Measurements from ENCODE around the gene CHRNA1. TPM values are rescaled to one million over a fixed set of nuclear protein-coding genes. Genes with fewer than 3 reads are reported as not detected.
A peak's percentile ranks its signal among the peaks of the same experiment; 100 is the strongest.

Gene CHRNA1
- total RNA-seq, 1 donor from 2014 or later: 0.24 TPM

DNA sequence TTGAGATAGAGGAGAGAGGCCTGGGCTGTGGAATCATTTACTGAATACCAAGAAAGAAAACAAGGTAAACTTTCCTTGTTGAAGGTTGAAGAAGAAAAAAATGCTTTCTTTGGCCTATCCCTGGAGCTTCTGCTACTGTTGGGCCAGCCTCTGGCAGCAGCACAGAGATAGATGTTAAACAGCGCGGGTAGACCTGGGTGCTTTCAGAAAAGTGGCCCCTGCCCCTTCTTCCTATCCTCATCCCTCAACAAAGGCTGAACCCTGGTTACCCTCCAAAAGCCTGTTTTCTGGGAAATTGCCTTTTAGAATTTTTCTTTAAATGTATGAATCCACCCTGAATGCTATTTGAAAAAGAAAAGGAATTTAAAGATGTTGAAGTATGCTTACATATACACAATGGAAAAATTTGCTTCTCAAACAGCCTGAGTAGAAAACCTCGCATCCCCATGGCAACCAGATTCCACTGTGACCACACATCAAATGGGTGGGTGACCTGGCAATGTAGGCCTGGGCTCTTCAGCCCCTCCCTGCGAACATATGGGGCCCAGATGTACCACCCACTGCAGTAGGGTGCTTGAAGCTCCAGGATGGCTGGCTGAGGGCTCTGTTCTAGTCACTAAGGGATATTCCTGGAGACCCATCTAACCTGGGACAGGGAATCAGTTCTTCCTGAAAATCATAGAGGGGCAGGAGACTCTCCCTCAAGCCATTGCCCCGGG, 23.4 kb upstream of the CHRNA1 start:
- peak overlapping the region; percentile 99 for H3K27ac Mint-ChIP-seq (ENCODE audit: unreplicated experiment)
- TF ChIP-seq, protein P1, sequence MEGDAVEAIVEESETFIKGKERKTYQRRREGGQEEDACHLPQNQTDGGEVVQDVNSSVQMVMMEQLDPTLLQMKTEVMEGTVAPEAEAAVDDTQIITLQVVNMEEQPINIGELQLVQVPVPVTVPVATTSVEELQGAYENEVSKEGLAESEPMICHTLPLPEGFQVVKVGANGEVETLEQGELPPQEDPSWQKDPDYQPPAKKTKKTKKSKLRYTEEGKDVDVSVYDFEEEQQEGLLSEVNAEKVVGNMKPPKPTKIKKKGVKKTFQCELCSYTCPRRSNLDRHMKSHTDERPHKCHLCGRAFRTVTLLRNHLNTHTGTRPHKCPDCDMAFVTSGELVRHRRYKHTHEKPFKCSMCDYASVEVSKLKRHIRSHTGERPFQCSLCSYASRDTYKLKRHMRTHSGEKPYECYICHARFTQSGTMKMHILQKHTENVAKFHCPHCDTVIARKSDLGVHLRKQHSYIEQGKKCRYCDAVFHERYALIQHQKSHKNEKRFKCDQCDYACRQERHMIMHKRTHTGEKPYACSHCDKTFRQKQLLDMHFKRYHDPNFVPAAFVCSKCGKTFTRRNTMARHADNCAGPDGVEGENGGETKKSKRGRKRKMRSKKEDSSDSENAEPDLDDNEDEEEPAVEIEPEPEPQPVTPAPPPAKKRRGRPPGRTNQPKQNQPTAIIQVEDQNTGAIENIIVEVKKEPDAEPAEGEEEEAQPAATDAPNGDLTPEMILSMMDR (IDR thresholded peaks at IDR 0.05): no peak
- H3K4me1 Mint-ChIP-seq (ENCODE audit: unreplicated experiment): peaks cover 73% of the 10 kb centered on the region

DNA sequence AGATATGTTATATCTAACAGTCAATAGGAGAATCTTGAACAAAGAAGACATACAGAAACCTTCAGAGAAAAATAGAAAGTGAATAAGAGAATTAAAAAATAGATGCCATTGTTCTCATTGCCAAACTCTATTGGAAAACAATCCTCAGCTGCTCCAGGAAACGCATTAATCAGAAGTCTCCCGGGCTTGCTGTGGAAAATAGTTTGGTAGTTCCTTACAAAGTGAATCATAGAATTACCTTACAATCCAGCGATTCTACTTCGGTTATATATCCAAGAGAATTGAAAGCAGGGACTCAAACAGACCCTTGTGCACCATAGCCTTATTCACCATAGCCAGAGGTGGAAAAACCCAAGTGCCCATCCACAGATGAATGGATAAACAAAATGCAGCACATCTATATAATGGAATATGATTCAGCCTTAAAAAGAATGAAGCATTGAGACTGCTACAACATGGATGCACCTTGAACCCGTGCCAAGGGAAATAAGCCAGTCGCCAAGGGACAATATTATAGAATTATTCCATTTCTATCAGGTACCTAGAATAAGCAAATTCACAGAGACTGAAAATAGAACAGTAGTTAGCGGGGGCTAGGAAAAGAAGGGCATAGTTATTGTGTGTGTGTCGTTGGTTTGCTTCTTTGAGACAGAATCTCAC, 21.9 kb upstream of the CHRNA1 start:
- H3K4me1 Mint-ChIP-seq (ENCODE audit: unreplicated experiment): peaks cover 71% of the 10 kb centered on the region
- TF ChIP-seq, protein P1 (IDR thresholded peaks at IDR 0.05): no peak
- DNase-seq (ENCODE audit: extremely low spot score, unreplicated experiment): no peak

More for the DNA sequence above, 23.4 kb upstream of the CHRNA1 start:
- Mint-ChIP-seq H3K9me3 (ENCODE audit: unreplicated experiment) (no peaks in the 10 kb centered on the region), H3K4me3 (ENCODE audit: unreplicated experiment) (peak overlapping the region; percentile 52), H3K36me3 (ENCODE audit: unreplicated experiment) (no peaks in the 10 kb centered on the region), H3K27me3 (ENCODE audit: unreplicated experiment) (no peaks in the 10 kb centered on the region)
- peak; percentile 96 for DNase-seq (ENCODE audit: extremely low spot score, unreplicated experiment)

DNA sequence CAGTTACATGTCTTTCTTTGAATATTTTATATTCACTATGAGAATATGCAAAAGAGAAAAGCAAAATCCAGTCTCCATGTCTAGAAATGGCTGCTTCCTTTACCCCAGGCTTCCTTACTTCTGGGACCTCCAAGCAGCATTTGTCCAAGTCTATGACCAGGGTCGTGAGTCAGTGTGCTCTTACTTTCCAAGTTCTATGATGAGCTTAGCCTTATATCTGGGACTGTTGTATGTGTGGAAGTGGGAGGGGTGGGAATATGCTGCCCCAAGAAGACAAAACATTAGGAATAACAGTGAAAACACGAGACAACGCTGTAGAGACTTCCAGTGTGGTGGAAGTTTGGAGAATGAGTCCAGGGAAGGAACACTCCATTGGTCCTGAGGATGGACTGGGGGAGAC, 21.2 kb upstream of the CHRNA1 start:
- TF ChIP-seq, protein P1 (IDR thresholded peaks at IDR 0.05): no peak
- DNase-seq (ENCODE audit: extremely low spot score, unreplicated experiment): no peak
- Mint-ChIP-seq H3K4me1 (ENCODE audit: unreplicated experiment) (peaks cover 71% of the 10 kb centered on the region), H3K27me3 (ENCODE audit: unreplicated experiment) (no peaks in the 10 kb centered on the region), H3K36me3 (ENCODE audit: unreplicated experiment) (no peaks in the 10 kb centered on the region), H3K4me3 (ENCODE audit: unreplicated experiment) (no peak overlapping the region), H3K9me3 (ENCODE audit: unreplicated experiment) (no peaks in the 10 kb centered on the region), H3K27ac (ENCODE audit: unreplicated experiment) (peak overlapping the region; percentile 99)

More for the DNA sequence above, 21.9 kb upstream of the CHRNA1 start:
- Mint-ChIP-seq H3K27ac (ENCODE audit: unreplicated experiment) (peak overlapping the region; percentile 99), H3K27me3 (ENCODE audit: unreplicated experiment) (no peaks in the 10 kb centered on the region), H3K4me3 (ENCODE audit: unreplicated experiment) (no peak overlapping the region), H3K9me3 (ENCODE audit: unreplicated experiment) (no peaks in the 10 kb centered on the region), H3K36me3 (ENCODE audit: unreplicated experiment) (no peaks in the 10 kb centered on the region)

DNA sequence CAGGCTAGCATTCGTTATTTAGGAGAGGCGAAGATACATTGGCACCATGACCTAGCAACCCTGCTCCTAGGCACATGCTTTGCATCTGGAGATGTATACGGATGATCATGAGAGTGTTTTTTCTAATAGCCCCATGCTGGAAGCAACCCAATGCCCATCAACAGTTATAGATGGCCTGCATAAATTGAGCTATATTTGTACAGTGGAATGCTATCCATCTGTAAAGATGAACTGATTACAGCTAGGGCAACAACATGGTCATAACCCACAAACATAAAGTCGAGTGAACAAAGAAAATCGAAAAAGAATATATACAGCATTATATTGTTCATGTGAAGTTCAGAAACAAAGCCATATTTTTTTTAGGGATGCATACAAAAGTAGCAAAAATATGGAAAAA, 20.6 kb upstream of the CHRNA1 start:
- Mint-ChIP-seq H3K36me3 (ENCODE audit: unreplicated experiment) (no peaks in the 10 kb centered on the region), H3K27ac (ENCODE audit: unreplicated experiment) (peak overlapping the region; percentile 99), H3K4me1 (ENCODE audit: unreplicated experiment) (peaks cover 72% of the 10 kb centered on the region), H3K4me3 (ENCODE audit: unreplicated experiment) (no peak overlapping the region), H3K9me3 (ENCODE audit: unreplicated experiment) (no peaks in the 10 kb centered on the region), H3K27me3 (ENCODE audit: unreplicated experiment) (no peaks in the 10 kb centered on the region)
- TF ChIP-seq, protein P1 (IDR thresholded peaks at IDR 0.05): no peak
- DNase-seq (ENCODE audit: extremely low spot score, unreplicated experiment): no peak

DNA sequence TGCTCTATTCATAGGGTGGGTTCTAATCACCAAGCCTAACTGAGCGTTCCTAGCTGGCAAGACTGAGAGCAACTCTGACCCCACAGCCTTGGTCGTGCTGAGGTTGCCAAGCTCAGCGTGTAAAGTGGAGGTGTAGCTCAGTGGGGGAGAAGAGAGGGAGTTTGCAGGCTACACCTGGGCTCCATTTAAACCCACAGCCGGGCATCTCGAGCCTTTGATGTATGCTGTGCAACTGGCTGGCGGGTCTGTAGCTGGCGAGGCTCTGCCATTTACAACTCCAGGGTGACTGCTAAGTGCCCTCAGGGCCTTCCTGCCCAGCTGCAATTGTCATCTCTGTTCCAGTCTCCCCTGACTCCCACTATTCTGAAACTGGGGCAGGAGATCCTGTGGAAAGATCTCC, 20.0 kb upstream of the CHRNA1 start:
- Mint-ChIP-seq H3K4me3 (ENCODE audit: unreplicated experiment) (no peak overlapping the region), H3K4me1 (ENCODE audit: unreplicated experiment) (peaks cover 76% of the 10 kb centered on the region), H3K36me3 (ENCODE audit: unreplicated experiment) (no peaks in the 10 kb centered on the region), H3K27me3 (ENCODE audit: unreplicated experiment) (no peaks in the 10 kb centered on the region), H3K27ac (ENCODE audit: unreplicated experiment) (peak overlapping the region; percentile 99), H3K9me3 (ENCODE audit: unreplicated experiment) (no peaks in the 10 kb centered on the region)
- no peak for DNase-seq (ENCODE audit: extremely low spot score, unreplicated experiment)
- TF ChIP-seq, protein P1 (IDR thresholded peaks at IDR 0.05): no peak

All from osteocyte (in vitro differentiated cells).